Choroid plexus epithelial cell (primary cell): ENCODE measurements around the gene CWF19L1.

Experiments
- DNase-seq: peaks from one replicate; pipeline ENCODE4 v3.0.0-alpha.2; 2010; ENCODE audit warnings: low read depth
- H3K4me3 ChIP-seq: 2 replicates; pipeline ENCODE4 v1.5.1; 2011; ENCODE audit warnings: low read depth, mild to moderate bottlenecking, control low read depth, low read length, moderate library complexity
- TF ChIP-seq, protein P1 (sequence below): conservative IDR thresholded peaks from 2 replicates; pipeline ENCODE4 v1.5.1; 2011; ENCODE audit warnings: low read depth, mild to moderate bottlenecking, control low read depth, inconsistent platforms, low read length, moderate library complexity

CWF19L1 gene

DNA sequence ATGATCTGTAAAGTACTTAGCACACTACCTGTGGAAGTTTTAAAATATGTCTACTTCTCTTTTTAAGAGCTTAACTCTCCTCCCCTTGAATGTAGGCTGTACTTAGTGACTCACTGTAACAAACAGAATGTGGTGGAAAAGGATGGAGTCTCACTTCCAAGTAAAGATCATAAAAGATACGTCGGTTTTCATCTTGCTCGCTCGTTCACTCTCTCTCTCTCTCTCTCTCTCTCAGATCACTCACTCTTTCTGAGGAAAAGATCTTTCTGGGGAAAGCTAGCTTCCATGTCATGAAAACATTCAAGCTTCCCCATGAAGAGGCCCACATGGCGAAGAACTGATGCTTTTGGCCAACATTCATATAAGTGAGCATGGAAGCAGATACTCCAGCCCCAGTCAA is 43.6 kb downstream of the CWF19L1 start:
- no peak overlapping the region for H3K4me3 ChIP-seq
- TF ChIP-seq, protein P1, sequence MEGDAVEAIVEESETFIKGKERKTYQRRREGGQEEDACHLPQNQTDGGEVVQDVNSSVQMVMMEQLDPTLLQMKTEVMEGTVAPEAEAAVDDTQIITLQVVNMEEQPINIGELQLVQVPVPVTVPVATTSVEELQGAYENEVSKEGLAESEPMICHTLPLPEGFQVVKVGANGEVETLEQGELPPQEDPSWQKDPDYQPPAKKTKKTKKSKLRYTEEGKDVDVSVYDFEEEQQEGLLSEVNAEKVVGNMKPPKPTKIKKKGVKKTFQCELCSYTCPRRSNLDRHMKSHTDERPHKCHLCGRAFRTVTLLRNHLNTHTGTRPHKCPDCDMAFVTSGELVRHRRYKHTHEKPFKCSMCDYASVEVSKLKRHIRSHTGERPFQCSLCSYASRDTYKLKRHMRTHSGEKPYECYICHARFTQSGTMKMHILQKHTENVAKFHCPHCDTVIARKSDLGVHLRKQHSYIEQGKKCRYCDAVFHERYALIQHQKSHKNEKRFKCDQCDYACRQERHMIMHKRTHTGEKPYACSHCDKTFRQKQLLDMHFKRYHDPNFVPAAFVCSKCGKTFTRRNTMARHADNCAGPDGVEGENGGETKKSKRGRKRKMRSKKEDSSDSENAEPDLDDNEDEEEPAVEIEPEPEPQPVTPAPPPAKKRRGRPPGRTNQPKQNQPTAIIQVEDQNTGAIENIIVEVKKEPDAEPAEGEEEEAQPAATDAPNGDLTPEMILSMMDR, result no peak
- DNase-seq, result no peak

DNA sequence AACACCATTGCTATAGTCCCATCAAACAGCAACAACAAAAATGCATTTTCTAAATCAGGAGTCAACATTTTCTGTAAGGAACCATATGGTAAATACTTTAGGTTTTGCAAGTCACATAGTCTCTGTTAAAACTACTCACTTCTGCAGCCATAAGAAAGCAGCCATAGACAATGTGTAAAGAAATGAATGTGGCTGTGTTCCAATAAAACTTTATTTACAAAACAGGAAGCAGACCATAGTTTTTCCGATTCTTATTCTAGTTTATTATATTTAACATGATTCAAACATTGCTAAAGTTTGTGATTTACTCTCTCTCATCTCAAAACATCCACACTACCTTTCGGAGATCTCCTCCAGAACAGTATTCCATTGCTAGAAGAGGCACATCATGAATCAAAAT is 44.9 kb downstream of the CWF19L1 start:
- H3K4me3 ChIP-seq, result no peak overlapping the region
- DNase-seq, result no peak
- TF ChIP-seq, protein P1, result no peak

DNA sequence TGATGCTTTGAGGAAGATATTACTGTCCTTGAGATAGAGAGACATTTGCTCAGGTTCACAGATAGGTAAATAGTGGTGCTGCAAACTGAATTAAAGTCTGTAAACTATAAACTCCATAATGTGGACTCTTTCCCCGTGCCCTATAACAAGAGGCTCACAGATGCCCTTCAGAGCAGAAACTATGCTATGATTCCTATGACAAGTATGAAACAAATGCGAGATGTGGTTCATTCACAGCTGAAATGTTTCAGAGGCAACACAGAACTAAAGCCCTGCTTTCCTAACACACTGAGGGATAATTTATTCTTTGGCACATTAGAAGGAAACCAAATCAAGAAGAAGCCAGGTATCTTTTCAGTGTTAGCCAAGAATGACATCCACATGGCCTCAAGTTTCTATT is 51.4 kb downstream of the CWF19L1 start:
- peak; percentile 7 for DNase-seq
- TF ChIP-seq, protein P1, result no peak
- H3K4me3 ChIP-seq, result no peak overlapping the region

DNA sequence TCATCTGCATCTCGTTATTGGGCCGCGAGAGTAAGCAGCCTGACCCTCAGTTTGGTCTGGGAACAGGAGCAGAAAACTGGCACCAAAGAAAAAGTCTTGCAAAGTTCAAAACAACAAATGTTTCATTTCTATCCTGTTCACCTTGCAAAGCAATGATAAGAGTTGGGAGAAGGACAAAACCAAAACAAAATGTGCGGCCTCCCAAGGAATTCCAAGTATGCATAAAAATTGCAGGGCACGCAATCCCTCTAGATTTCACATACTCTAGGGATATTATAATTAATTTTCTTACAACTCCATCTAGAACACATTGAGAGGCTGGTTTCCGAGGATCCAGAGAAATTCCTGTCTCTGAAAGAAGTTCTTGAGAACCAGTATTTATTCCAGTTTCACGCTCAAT is 58.1 kb downstream of the CWF19L1 start:
- TF ChIP-seq, protein P1, result no peak
- DNase-seq, result peak; percentile 76
- H3K4me3 ChIP-seq, result no peak overlapping the region

DNA sequence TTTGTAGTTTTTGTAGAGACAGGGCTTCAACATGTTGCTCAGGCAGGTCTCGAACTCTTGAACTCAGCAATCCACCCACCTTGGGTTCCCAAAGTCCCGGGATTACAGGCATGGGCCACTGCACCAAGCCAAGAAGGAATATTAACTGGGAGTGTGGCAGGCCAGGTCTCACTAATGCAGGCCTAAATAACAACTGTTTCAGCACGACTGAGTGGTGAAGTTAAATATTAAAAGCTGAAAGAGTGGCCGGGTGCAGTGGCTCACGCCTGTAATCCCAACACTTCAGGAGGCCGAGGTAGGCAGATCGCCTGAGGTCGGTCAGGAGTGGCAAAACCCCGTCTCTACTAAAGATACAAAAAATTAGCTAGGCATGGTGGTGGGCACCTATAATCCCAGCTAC is 59.2 kb downstream of the CWF19L1 start:
- TF ChIP-seq, protein P1, result no peak
- H3K4me3 ChIP-seq, result no peak overlapping the region
- no peak for DNase-seq

DNA sequence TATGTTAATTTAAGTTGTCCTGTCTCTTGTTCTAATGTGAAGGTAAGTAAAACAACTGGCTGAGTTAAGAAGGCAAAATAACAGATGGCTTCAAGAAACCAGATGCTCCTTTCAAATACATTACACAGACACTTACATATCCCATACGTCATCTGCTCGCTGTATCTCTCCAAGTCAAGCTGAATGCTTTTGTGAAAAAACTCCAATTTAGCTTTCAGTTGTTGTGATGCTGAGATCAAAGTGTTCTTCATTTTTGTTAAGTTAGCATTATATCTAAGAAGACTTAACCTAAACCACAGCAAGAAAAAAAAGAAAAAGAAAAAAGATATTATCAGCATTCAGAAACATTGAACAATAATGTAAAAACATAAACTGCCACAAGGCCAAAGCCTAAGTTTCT is 63.1 kb downstream of the CWF19L1 start:
- no peak overlapping the region for H3K4me3 ChIP-seq
- TF ChIP-seq, protein P1, result no peak
- no peak for DNase-seq

DNA sequence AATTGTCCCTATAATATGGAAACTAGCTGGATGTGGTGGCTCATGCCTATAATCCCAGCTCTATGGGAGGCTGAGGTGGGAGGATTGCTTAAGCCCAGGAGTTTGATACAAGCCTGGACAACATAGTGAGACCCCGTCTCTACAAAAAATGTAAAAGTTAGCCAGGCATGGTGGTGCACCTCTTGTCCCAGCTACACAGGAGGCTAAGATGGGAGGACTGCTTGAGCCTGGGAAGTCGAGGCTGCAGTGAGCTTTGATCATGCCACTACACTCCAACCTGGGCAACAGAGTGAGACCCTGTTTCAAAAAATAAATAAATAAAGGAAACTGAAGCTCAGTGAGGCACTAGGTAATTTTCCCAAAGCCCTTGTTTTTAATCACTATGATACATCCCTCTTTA is 65.9 kb downstream of the CWF19L1 start:
- TF ChIP-seq, protein P1, result no peak
- H3K4me3 ChIP-seq, result no peak overlapping the region
- DNase-seq, result no peak
